HG03175 (cell line): ENCODE measurements around the gene KCNJ12.

Experiments
- ATAC-seq: cut with Tn5 transposase; IDR thresholded peaks from one replicate; pipeline ENCODE4 v1.9.1; 2021; ENCODE audit warnings: mild to moderate bottlenecking, moderate library complexity; ENCODE audit not compliant: unreplicated experiment

The KCNJ12 gene

GRCh38 chr17:21463779-21464407 lies 87.7 kb downstream of the KCNJ12 start:
- ATAC-seq, result no peak

- ATAC-seq, result no peak
Observed at GRCh38 chr17:21464611-21465021, 88.5 kb downstream of the KCNJ12 start.

- ATAC-seq, result no peak
Observed at GRCh38 chr17:21466550-21466949, 90.4 kb downstream of the KCNJ12 start.

- ATAC-seq, result no peak
Observed at GRCh38 chr17:21467196-21467595, 91.0 kb downstream of the KCNJ12 start.

- no peak for ATAC-seq
Observed at GRCh38 chr17:21467739-21468490, 91.8 kb downstream of the KCNJ12 start.
